ENCODE results near the gene PTPA.
"Not testable (repeated sequence)": the region's sequence is repeated elsewhere in the genome, so short reads cannot be mapped to it uniquely, and the experiment has no call there.

The PTPA gene

DNA sequence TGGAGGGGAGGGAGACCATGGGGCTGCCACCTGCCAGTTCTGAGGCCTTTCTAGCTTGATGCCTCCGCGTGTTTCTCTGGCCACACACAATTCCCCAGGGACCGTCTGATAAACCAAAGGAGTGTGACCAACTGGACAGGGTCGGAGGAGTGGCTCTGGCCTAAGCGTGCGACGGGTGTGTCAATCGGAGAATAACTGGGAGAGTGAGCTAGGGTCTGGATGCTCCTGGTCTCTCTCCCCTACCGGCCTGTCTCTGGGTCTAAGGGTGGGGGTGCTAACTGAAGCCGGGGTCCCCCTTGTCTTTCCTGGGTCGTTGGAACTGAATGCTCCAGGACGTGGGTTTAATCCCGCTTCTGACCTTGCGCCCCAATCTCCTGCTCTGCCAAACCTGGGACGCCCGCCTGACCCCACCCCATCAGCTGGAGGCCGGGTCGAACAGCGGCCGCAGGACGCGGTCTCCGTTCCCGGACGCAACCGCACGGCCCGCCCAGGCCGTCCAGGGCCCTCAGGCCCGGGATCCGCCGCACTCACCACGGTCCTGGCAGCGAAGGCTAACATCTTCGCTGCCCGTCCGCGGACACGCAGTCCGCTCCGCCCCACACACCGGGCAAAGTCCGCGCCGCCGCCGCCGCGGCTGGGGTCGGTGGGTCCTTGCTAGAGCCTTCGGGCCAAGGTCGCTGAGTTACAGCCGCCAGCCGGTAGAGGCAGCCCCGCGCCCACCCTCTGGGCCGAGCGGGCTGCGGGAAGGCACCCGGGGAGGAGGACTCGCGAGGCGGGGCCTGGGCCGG, 1.1 kb upstream of the PTPA start:
- no peak for DNase-seq

DNA sequence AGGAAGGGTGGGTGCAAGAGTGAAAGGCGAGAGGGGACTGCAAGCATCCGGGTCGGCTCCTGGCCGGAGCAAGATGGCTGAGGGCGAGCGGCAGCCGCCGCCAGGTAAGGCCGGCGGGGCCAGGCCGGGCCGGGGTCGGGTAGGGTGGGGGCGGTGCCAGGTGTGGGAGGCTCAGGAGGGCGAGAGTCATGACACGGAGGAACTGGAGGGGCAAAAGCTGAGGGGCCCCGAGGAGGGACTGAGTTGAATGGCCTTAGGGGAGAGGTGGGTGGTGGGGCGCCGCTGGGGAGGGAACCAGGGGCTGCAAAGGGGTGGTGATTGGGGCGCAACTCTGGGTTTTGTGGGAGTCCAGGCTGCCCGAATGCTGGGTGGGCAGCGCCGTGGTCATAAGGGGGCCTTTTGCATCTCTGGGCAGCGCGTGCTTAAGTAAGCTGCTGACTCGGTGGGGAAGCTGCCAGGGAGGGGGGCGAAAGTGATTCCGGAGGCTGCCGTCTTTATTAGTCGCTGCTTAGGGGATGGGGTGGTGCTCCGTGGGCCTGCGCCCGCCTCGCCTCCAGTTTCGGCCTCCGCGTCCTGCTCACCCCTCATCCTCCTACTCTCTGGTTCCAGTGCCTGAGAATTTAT, 425 bp downstream of the PTPA start:
- DNase-seq: no peak

DNA sequence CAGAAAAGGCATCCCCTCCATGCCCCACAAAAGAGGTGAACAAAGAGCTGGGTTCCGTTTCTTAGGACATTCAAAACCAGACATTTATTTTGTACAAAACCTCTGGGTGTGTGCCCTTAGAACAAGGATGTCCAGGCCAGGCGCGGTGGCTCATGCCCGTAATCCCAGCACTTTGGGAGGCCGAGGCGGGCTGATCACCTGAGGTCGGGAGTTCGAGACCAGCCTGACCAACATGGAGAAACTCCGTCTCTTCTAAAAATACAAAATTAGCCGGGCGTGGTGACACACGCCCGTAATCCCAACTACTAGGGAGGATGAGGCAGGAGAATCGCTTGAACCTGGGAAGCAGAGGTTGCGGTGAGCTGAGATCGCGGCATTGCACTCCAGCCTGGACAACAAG, 1.3 kb downstream of the PTPA start:
- not testable (repeated sequence) for DNase-seq

DNA sequence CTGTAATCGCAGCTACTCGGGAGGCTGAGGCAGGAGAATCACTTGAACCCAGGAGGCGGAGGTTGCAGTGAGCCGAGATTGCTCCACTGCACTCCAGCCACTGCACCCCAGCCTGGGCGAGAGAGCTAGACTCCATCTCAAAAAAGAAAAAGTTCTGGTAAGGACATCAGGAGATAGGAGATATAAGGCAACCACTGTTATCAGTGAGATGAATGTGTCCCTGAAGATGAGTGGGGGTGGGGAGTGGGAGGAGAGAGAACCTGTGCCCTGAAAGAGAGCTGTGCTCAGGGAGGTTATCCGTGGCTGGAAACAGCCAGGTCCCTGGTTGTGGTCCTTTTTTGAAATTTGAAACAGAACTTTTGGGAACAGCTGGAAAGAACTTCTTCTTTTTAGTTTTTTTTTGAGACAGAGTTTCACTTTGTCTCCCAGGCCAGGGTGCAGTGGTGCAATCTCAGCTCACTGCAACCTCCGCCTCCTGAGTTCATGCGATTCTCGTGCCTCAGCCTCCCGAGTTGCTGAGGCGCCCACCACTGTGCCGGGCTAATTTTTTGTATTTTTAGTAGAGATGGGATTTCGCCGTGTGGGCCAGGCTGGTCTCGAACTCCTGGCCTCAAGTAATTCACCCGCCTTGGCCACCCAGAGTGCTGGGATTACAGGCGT, 2.6 kb downstream of the PTPA start:
- DNase-seq: no peak

DNA sequence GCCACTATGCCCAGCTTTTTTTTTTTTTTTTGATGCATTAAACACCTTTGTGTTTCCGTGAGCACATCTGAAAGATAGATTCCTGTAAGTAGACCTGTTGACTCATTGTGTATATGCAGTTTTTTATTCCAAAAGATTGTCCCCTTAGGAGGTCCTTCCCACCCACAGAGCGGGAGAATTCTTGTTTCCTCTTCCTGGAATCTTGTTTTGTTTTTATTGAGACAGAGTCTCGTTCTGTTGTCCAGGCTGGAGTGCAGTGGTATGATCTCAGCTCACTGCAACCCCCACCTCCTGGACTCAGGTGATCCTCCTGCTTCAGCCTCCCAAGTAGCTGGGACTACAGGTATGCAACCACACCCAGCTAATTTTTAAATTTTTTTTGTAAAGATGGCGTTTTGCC, 7.6 kb downstream of the PTPA start:
- DNase-seq: no peak

DNA sequence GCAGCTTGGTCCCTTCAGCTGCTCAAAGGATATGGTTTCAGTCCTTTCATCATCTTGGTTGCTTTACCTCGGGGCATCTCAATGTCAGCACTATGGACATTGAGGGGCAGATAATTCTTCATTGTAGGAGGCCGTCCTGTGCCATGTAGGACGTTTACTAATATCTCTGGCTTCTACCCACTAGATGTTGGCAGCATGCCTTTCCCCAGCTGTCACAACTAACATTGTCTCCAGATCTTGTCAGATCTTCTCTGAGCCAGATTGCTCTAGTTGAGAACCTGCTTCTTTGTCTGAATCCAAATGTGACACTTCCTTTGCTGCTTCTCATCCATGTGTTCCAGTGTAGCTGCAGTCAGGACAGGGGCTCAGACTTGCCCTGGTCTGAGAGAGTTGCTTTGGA, 10.3 kb downstream of the PTPA start:
- DNase-seq: no peak

DNA sequence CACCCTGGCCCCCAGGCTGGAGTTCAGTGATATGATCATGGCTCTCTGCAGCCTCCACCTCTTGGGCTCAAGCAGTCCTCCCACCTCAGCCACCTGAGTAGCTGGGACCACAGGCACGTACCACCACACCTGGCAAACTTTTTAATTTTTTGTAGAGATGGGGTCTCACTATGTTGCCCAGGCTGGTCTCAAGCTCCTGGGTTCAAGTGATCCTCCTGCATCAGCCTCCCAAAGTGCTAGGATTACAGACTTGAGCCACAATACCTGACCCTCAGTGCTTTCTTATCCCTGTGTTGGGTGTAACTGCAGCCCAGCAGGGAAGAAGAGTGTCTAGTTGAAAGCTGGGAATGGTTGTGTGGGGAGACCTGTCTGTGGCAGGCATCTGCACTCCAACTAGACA, 10.9 kb downstream of the PTPA start:
- no peak for DNase-seq

DNA sequence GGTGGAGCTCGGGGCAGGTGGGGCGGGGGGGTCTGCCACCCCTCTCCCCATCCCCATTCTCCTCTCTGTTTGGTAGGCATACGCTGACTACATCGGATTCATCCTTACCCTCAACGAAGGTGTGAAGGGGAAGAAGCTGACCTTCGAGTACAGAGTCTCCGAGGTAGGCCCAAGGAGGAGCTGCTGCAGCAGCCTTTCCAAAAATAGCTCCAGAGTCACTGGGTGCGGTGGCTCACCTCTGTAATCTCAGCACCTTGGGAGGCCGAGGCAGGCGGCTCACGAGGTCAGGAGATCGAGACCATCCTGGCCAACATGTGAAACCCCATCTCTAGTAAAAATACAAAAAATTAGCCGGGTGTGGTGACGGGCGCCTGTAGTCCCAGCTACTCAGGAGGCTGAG, 11.8 kb downstream of the PTPA start:
- DNase-seq: not testable (repeated sequence)

DNA sequence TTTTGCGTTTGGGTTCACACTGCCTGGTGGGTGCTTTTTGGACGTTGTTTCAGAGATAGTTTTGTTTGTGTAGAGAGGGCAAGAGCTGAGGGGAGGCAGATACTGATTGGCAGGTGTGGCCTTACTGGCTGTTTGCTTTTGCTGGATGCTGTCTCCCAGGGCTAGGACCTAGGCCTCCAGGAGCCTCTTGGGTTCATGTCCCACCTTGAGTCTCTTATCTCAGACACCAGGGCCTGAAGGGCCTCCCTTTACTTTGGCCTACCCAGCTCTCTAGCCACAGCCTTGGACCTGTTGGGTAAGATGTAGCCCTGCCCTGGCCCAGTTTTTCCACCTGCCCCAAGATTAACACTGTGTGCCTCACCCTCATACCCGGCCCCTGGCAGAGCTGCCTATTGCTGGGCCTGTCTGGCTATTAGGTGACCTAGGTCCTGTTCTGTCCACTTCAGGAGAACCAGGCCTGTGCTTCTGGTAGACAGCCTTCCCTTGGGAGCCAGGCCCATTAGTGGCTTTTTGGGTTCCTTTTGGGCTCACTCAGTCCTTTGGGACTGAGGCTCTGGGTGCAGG, 13.4 kb downstream of the PTPA start:
- no peak for DNase-seq

DNA sequence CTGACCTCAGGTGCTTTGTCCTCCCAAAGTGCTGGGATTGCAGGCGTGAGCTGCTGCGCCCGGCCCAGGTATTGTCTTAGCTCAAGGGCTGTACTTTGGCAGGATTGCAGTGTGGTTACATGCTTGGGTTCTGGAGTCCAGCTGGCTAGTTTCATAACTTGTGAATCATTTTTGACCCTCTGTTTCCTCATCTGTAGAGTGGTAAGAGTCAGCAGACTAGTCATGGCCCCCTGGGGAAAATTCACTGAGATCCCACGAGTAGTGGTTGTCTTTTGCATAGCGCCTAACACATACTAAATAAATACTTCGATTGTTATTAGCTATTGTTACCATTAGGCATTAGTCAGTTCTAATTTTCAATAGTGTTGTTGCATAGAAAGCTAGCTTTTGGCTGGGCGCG, 14.3 kb downstream of the PTPA start:
- no peak for DNase-seq

DNA sequence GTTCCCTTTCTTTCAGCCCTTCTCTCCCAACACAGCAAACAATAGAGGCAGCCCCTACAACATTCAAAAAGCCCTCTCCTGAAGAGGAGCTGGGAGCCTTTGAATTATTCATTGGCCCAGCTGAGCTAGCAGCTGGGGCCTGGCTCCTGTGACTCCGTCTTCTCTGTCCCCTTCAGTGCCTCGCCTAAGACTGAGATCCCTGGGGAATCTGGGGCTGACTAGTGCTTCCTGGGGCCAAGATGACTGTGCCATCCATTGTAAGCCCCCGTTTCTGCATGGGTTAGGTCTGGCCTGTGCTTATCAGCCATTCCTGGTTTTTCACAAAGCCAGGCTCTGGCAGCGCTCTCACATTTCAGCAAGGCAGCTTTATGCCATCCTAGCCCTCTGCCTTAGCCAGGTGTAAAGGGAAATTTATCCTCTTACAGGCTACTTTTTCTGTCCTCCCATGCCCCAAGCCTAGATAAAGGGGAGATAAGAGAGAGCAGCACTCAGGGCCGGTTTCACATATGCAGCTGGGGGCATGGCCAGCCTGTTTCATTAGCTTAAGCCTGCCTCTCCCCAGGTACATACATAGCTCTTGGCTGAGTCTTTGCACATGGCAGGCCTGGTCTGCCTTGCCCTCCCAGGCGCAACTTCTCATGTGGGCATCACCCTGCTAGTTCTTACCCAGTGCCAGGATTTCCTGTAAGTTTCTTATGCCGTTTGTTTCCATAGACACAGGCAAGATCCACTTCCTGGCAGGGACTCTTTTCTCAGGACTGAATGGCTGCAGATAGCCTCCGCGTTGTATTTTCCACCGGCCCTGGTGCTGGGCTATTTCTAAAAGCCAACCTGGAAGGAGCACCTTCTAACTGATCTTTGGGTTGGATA, 15.8 kb downstream of the PTPA start:
- no peak for DNase-seq

DNA sequence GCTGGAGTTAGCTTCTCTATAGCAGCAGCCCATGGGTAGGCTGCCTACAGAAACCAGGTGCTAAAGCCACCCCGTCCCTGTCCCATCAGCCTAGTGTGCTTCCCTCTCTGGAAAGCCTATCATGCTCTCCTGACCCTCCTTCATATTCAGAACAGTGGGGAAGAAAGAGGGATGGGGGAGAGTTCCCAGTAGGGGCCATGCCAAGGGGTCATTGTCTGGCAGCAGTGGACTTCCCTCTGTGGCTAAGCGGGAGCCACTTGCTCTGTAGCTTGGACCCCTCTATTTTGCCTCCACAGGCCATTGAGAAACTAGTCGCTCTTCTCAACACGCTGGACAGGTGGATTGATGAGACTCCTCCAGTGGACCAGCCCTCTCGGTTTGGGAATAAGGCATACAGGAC, 17.5 kb downstream of the PTPA start:
- no peak for DNase-seq

DNA sequence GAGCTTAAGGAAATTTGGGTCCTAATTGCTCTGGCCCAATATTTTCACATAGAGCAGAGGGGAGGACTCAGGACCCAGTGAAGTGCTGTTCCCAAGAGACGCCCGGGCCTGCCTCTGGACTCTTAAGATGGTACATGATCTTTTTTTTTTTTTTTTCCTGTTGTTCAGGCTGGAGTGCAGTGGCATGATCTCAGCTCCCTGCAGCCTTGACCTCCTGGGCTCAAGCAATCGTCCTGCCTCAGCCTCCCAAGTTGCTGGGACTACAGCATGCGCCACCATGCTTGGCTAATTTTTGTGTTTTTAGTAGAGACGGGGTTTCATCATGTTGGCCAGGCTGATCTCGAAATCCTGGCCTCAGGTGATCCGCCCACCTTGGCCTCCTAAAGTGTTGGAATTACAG, 19.1 kb downstream of the PTPA start:
- DNase-seq: not testable (repeated sequence)

DNA sequence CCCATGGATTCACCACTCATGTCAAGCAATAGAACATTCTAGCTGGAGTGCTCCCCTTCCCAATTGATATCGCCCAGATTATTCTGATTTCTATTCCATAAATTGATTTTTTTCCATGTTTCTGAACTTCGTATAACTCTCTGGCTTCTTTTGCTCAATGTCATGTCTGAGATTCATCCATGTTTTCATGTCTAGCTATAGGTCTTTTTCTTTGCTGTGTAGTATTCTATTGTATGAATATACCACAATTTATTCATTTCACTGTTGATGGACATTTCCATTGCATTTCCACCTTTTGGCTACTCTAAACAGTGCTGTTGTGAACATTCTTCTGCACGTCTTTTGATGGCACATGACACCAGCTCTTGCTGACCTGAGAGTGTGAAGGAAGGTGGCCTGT, 19.6 kb downstream of the PTPA start:
- DNase-seq: no peak

DNA sequence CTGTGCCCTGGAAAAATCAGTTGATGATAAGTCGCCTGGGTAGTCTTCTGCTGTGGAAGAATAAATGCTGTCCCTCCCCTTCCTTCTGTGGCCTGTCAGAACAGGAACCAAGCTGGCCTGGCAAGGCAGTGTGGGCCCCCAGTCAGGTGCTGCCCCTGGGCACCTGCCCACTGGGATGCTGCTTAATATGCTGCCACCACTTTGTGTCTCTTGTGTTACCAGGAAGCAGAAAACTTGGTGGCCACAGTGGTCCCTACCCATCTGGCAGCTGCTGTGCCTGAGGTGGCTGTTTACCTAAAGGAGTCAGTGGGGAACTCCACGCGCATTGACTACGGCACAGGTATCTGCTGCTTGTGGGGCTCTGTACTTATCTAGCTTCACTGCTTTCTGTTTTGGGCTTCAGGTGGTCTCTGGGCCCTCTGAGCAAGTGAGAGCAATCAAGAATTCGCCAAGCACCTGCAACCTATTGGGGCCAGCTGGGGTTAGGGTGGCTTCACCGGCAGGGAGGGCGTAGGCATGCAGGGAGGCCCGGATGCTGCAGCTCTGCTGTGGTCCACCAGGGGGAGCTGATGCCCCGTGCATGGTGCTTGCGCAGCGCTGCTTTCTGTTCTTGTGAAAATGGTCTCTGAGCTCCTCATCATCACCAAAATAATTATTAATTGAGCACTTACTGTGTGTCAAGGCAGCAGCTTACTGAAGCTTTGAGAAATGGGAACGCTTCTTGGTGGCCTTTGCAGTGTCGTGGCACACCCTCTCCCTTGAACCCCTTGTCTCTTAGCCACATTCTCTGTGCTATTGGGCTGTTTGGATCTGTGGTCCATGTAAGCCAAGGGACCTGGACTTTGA, 20.3 kb downstream of the PTPA start:
- DNase-seq: peak; percentile 74

DNA sequence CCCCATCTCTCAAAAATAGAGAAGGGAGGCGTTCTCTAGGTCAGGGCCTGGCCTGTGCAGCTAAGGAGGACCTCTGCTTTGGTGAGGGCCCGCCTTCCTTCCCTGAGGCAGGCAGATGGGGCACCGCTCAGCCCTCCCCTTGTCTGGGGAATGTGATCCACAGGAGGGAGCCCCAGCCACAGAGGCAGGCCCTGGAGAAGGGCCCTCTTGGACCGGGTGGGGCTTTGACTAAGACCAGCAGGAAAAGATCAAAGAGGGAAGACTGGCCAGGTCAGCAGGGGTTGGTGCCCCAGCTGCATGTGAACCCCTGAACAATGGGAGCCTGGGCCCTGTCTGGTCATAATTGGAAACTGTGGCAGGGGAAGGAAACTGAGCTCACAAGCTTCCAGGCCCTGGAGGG, 21.9 kb downstream of the PTPA start:
- DNase-seq: no peak

DNA sequence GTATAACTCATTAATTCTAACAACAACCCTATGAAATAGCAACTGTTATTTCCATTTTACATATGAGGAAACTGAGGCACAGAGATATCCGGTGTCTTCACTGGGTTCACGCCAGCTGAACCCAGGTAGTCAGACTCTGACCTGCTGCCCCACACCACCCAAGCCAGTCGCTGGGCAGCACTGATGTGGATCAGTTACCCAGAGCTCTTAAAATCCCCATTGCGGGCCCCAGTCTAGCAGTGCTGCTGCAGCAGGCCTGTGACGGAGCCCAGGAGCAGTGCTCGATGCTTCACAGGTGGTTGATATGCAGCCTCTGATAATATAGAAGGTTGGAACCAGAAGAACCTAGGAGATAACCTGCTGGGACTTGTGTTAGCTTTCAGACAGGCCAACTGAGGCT, 24.3 kb downstream of the PTPA start:
- no peak for DNase-seq

DNA sequence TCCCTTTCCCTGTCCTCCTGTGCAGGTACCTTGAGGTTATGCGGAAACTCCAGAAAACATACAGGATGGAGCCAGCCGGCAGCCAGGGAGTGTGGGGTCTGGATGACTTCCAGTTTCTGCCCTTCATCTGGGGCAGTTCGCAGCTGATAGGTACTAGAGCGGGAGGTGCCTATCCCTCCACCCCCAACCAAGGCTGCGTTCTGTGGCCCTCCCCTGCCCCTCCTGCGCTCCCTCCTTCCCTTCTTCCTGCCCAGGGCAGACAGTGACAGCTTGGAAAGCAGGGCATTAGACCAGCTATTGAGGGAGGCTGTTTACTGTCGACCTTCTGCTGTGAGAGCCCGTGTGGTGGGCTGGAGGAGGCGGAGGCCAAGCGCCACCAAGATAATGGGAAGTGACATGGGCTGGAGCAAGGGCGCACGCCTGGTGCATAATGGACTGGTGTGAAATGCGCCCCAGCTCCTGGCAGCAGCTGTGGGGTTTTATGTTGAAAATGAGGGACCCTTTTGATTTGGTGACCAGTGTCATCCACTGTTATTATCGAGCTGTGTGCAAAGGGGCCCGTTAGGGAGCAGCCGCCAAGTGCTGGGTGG, 25.3 kb downstream of the PTPA start:
- DNase-seq: no peak

DNA sequence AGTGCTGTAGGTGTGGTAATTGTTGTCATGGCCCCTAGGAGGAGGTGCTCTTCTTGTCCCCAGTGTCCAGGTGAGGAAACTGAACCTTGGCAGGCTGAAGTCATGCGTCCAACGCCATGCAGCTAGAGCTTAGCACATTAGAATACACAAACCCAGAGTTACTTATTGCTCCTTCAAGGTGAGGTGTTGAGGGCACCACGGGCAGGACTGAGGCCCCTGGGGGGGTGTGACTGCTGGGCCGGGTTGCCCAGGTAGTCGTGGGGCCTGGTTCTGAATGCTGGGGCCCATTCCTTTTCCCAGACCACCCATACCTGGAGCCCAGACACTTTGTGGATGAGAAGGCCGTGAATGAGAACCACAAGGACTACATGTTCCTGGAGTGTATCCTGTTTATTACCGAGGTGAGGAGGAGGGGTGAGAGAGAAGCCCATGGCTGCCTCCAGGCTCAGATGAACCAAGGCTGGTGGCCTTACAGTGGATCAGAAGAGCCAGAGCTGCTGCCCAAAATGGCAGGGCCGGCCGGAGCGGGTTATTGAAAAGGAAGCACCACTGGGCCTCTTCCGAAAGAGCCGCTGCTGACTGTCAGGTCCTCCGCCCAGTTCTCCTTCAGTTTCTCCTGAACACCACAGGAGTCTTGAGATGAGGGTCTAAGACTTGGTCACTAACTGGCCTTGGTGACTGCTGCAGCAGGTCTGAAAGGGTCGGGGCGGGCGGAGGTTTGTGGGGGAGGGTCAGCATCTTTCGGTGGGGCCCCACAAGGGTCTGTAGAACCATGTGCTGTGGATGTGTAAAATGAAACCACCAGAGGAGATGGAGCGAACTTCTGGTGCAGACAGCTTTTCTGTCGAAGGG, 26.3 kb downstream of the PTPA start:
- DNase-seq: no peak

DNA sequence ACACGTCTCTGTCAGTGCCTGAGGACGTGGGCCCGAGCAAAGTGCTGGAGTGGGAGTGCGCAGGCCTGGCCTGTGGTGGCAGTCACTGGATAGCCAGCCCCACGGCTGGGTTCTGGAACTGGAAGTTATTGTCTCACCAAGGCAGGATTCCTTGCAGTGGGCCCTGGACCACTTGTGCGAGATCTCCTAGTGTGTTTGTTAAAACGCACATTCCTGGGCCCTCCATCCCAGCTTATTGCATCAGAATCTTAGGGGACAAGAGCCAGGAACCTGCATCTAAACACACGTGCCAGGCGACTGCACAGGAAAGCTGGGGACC, 26.9 kb downstream of the PTPA start:
- DNase-seq: no peak

Measured in effector CD8-positive, alpha-beta T cell (primary cell).